Activated gamma-delta T cell treated with anti-CD3 and anti-CD28 coated beads, Interleukin-2, amount 50 U/mL, for 16 hours (primary cell): Measurements from ENCODE around the gene MTERF1.

Experiments
- DNase-seq: peaks from one replicate; pipeline ENCODE4 v3.0.0-alpha.2; 2020; ENCODE audit warnings: low read depth

The MTERF1 gene

DNA sequence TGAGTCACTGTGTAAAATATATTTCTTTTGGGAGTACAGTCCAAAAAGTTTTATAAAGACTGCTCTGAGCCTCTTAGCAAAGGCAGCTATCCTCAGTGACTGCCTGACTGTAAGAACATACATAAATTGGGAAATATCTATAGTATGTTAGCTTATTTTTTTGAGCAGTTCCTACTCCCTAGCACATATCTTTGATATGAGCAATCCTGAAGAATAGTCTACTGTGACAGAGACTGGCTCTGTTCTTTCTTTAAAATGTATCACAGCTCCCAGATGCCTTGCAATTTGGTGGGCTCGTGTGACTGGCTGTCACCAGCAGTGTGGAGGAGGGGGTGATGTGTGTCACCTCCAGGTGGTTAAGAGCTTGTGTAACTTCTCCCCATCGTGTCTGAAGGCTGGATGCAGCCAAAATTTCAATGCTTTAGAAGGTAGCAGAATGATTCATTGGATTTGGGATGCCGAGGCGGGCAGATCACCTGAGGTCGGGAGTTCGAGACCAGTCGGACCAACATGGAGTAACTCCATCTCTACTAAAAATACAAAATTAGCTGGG is 47.9 kb downstream of the MTERF1 start:
- no peak for DNase-seq

DNA sequence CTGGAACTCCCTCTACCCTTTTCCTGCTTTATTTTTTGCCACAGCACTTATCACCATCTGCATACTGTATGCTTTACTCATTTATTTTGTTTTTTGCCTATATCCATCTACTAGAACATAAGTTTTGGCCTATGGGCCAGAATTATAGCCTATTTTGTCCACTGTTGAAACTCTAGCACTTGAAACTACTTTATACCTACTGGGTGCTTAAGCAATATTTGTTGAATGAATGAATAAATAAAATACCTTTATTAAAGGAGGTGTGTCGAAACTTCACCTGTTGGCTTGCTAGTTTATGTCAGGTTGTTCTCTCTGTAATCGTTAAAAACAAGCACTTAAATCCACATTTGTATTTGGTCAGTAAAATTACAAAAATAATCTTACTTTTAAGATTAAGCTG is 53.3 kb downstream of the MTERF1 start:
- DNase-seq = no peak

DNA sequence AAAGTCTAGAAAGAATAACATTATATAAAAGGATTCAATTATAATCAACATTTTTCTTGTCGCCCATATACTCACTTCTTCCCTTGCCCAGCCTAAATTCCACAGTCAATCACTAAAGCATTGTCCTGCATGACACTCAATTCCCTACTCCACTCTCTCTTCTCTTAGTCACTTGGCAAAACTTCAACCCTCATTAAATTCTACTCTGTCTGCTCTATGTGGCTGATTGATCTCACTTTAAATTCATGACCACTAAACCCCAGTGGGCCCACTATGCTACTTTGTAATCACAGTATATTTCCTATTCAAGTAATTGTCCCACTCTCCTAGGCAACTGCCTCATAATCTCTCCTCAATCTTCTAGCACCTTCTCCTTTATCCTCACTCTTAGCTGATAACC is 54.1 kb downstream of the MTERF1 start:
- no peak for DNase-seq

DNA sequence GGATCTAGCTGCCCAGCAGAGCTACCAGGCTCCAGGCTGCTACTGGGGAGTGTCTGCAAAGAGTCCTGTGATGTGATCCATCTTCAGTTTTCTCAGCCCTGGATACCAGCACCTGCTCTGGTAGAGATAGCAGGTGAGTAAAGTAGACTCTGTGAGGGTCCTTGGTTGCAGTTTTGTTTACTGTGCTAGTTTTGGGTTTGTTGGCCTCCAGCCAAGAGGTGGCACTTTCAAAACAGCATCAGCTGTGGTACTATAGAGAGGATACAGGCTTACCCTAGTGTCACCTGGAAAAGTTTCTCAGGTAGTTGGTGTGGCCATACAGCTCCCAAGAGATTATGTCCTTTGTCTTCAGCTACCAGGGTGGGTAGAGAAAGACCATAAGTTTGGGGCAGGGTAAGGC is 56.3 kb downstream of the MTERF1 start:
- no peak for DNase-seq
